Measurements from ENCODE around the gene OMA1.

Gene OMA1

DNA sequence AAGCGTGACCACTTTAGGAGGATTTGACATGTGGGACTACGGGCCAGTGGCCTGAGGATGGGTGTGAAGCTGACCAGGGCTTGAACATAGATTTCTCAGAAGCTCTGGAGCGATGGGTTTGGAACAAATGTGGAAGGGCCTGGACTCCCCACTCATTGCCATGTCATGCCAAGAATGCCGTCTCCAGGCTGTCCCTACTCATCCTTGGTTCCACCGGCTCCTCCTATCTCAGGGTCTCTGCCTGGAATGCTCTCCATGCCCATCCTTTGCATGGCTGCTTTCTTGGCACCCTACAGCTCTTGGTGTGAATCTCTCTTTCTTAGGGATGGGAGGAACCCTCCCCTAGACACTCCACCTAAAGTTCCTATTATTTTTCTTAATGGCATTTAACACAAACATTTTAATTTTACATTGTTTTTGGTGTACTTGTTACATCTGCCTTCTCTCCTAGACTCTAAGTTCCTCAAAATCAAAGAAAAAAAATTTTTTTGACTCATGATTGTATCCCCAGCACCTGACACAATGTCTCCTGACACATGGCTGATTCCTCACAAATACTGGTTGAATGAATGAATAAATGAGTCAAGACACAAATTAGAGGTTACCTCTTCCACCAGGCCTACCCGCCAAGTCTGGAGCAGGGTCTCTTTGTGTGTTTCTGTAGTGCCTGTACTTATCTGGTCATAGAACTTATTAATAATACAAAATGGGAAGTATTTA, 114.5 kb downstream of the OMA1 start:
- TF ChIP-seq, protein P1, sequence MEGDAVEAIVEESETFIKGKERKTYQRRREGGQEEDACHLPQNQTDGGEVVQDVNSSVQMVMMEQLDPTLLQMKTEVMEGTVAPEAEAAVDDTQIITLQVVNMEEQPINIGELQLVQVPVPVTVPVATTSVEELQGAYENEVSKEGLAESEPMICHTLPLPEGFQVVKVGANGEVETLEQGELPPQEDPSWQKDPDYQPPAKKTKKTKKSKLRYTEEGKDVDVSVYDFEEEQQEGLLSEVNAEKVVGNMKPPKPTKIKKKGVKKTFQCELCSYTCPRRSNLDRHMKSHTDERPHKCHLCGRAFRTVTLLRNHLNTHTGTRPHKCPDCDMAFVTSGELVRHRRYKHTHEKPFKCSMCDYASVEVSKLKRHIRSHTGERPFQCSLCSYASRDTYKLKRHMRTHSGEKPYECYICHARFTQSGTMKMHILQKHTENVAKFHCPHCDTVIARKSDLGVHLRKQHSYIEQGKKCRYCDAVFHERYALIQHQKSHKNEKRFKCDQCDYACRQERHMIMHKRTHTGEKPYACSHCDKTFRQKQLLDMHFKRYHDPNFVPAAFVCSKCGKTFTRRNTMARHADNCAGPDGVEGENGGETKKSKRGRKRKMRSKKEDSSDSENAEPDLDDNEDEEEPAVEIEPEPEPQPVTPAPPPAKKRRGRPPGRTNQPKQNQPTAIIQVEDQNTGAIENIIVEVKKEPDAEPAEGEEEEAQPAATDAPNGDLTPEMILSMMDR (IDR thresholded peaks at IDR 0.05; ENCODE audit: low read depth, low read length, missing control alignments): no peak
- no peak overlapping the region for H3K4me3 ChIP-seq (replicated peaks; ENCODE audit: low read depth, low read length)
- DNase-seq (ENCODE audit: extremely low read depth, low read depth): no peak

All from HFF-Myc (cell line).